SU-DHL-6 (cell line): Measurements from ENCODE around the gene GTPBP4.

Experiments used
- EZH2phosphoT487 ChIP-seq: fragments of 200-600 bp; sonication (generic), shearing (Covaris generic); conservative IDR thresholded peaks from 2 replicates; pipeline ENCODE4 v1.6.1; 2018; ENCODE audit warnings: mild to moderate bottlenecking, antibody characterized with exemption, low read length, moderate library complexity, mixed read lengths
- TF ChIP-seq, protein P1 (sequence below): fragments of 200-600 bp; sonication (generic); IDR thresholded peaks from one replicate; pipeline ENCODE4 v1.5.1; 2017; ENCODE audit warnings: antibody characterized with exemption, mild to moderate bottlenecking, low read length, moderate library complexity; ENCODE audit not compliant: insufficient read depth, poor library complexity, severe bottlenecking

- TF ChIP-seq, protein P1, sequence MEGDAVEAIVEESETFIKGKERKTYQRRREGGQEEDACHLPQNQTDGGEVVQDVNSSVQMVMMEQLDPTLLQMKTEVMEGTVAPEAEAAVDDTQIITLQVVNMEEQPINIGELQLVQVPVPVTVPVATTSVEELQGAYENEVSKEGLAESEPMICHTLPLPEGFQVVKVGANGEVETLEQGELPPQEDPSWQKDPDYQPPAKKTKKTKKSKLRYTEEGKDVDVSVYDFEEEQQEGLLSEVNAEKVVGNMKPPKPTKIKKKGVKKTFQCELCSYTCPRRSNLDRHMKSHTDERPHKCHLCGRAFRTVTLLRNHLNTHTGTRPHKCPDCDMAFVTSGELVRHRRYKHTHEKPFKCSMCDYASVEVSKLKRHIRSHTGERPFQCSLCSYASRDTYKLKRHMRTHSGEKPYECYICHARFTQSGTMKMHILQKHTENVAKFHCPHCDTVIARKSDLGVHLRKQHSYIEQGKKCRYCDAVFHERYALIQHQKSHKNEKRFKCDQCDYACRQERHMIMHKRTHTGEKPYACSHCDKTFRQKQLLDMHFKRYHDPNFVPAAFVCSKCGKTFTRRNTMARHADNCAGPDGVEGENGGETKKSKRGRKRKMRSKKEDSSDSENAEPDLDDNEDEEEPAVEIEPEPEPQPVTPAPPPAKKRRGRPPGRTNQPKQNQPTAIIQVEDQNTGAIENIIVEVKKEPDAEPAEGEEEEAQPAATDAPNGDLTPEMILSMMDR: no peak
- TF ChIP-seq EZH2phosphoT487: no peak
Measured at GRCh38 chr10:978826-979421, 9.3 kb upstream of the GTPBP4 start.
